ENCODE data around the gene CXCL1. TPM values are rescaled to one million over a fixed set of nuclear protein-coding genes. Genes with fewer than 3 reads are reported as not detected.

The CXCL1 gene
- total RNA-seq, 1 experiment from 2014 or later: 49.3 TPM

GRCh38 chr4:73902817-73903547, 33.8 kb downstream of the CXCL1 start:
- no peaks in the 10 kb centered on the region for H3K9me3 Mint-ChIP-seq (ENCODE audit: unreplicated experiment)
- POLR2A ChIA-PET: interaction anchor here (0.9 to 1.6 kb wide), 4 partner anchors 12 to 254 kb away, joined by 3 to 5 read pairs (median 3); no protein-coding TSS in a partner anchor
- CTCF ChIA-PET: interaction anchor here (0.6 to 2.0 kb wide), 3 partner anchors 19 to 195 kb away, joined by 3 to 5 read pairs (median 3); no protein-coding TSS in a partner anchor
- intact Hi-C loops (cut with micrococcal nuclease): no loop called here
- H3K27me3 Mint-ChIP-seq (ENCODE audit: insufficient read depth, unreplicated experiment): no peaks in the 10 kb centered on the region
- BruUV-seq (replicated peaks): no TSS peak
- peaks cover 26% of the 10 kb centered on the region for H3K4me1 Mint-ChIP-seq (ENCODE audit: insufficient read depth, unreplicated experiment)
- H3K36me3 Mint-ChIP-seq (ENCODE audit: insufficient read depth, unreplicated experiment): no peaks in the 10 kb centered on the region
- peak overlapping the region; percentile 79 for H3K27ac Mint-ChIP-seq (ENCODE audit: low read depth, unreplicated experiment)
- no peak for TF ChIP-seq CTCF (IDR thresholded peaks at IDR 0.05; ENCODE audit: unreplicated experiment)
- DNase-seq (ENCODE audit: unreplicated experiment): no peak
- no peak overlapping the region for H3K4me3 Mint-ChIP-seq (ENCODE audit: unreplicated experiment)

DNA sequence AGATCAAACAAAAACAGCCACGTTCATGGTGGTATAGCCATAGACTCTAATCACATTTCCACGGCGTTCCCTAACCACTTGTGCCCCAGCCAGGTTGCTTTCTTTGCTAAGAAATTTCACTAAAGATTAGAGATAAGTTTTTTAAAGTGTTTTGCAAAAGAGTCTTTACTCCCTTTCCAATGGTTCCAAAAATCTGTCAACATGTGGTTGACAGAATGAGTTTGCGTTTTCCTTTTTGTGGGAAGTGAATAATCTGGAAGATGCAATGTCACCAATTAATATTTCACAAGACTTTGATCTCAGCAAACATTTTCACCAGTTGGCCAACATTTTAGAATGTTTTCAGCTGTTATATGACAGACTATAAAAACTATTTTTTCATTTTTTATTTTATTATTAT, 35.3 kb downstream of the CXCL1 start:
- ChIA-PET POLR2A (no interaction called here), CTCF (no interaction called here)
- DNase-seq (ENCODE audit: unreplicated experiment): no peak
- Mint-ChIP-seq H3K4me3 (ENCODE audit: unreplicated experiment) (no peak overlapping the region), H3K27ac (ENCODE audit: low read depth, unreplicated experiment) (no peak overlapping the region), H3K27me3 (ENCODE audit: insufficient read depth, unreplicated experiment) (no peaks in the 10 kb centered on the region), H3K9me3 (ENCODE audit: unreplicated experiment) (no peaks in the 10 kb centered on the region), H3K4me1 (ENCODE audit: insufficient read depth, unreplicated experiment) (peaks cover 20% of the 10 kb centered on the region), H3K36me3 (ENCODE audit: insufficient read depth, unreplicated experiment) (no peaks in the 10 kb centered on the region)
- intact Hi-C loops (cut with micrococcal nuclease): no loop called here
- TF ChIP-seq CTCF (IDR thresholded peaks at IDR 0.05; ENCODE audit: unreplicated experiment): no peak
- no TSS peak for BruUV-seq (replicated peaks)

DNA sequence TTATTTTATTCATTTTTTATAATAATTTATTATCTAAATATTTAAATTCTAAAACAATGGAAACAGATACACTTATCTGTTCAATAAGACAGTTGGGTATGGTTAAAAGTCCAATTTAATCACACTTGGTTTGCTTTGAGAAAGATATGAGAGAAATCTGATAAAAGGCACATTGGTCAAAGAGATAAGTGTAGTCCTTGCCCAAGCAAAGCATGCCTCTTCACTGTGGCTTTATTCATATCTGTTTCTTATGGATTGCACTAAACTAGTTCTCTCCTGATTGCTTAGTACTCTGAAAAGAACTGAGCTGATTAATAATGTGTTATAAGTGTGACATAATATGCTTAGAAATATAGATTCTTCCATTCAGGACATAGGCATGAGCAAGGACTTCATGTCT, 39.8 kb downstream of the CXCL1 start:
- POLR2A ChIA-PET: interaction anchor here (1.1 to 1.2 kb wide), 2 partner anchors 9 to 10 kb away, joined by 3 to 4 read pairs; no protein-coding TSS in a partner anchor
- no peaks in the 10 kb centered on the region for H3K27me3 Mint-ChIP-seq (ENCODE audit: insufficient read depth, unreplicated experiment)
- no peak overlapping the region for H3K27ac Mint-ChIP-seq (ENCODE audit: low read depth, unreplicated experiment)
- H3K36me3 Mint-ChIP-seq (ENCODE audit: insufficient read depth, unreplicated experiment): no peaks in the 10 kb centered on the region
- TF ChIP-seq CTCF (IDR thresholded peaks at IDR 0.05; ENCODE audit: unreplicated experiment): no peak
- intact Hi-C loops (cut with micrococcal nuclease): no loop called here
- H3K4me3 Mint-ChIP-seq (ENCODE audit: unreplicated experiment): no peak overlapping the region
- DNase-seq (ENCODE audit: unreplicated experiment): no peak
- no peaks in the 10 kb centered on the region for H3K9me3 Mint-ChIP-seq (ENCODE audit: unreplicated experiment)
- no peaks in the 10 kb centered on the region for H3K4me1 Mint-ChIP-seq (ENCODE audit: insufficient read depth, unreplicated experiment)
- CTCF ChIA-PET: no interaction called here
- BruUV-seq (replicated peaks): no TSS peak

DNA sequence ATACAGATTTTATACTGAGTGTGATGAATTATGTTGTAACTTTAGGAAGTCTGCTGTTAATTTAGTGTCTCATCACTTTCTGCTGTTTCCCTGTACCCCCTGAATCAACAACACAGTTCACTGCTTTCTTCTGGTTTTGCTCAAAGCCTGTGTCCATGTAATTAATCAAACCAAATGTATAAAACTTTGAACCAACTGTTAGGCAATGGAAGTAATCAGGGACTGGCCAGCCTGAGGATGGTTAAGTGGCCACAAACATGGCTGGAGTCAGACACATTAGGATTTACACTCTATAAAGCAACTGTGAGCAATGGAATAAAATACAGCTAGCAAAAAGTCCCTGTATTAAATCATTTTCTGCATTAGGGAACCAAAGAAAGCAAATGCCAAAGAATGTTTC, 42.6 kb downstream of the CXCL1 start:
- Mint-ChIP-seq H3K27me3 (ENCODE audit: insufficient read depth, unreplicated experiment) (no peaks in the 10 kb centered on the region), H3K4me1 (ENCODE audit: insufficient read depth, unreplicated experiment) (peaks cover 10% of the 10 kb centered on the region), H3K9me3 (ENCODE audit: unreplicated experiment) (no peaks in the 10 kb centered on the region), H3K27ac (ENCODE audit: low read depth, unreplicated experiment) (no peak overlapping the region), H3K4me3 (ENCODE audit: unreplicated experiment) (no peak overlapping the region), H3K36me3 (ENCODE audit: insufficient read depth, unreplicated experiment) (no peaks in the 10 kb centered on the region)
- no TSS peak for BruUV-seq (replicated peaks)
- ChIA-PET POLR2A (interaction anchor here (0.9 kb wide), 1 partner anchor 127 kb away, joined by 3 read pairs; the partner anchor contains the start of gene CXCL3), CTCF (interaction anchor here (1.0 to 1.3 kb wide), 3 partner anchors 8 to 47 kb away, joined by 3 to 5 read pairs (median 3); partner anchors contain the start of gene CXCL1)
- DNase-seq (ENCODE audit: unreplicated experiment): no peak
- intact Hi-C loops (cut with micrococcal nuclease): no loop called here
- no peak for TF ChIP-seq CTCF (IDR thresholded peaks at IDR 0.05; ENCODE audit: unreplicated experiment)
